Gastrocnemius medialis (tissue), 4 donors: Measurements from ENCODE around the gene FIZ1. TPM values are rescaled to one million over a fixed set of nuclear protein-coding genes. Genes with fewer than 3 reads are reported as not detected.
A peak's percentile ranks its signal among the peaks of the same experiment; 100 is the strongest.

ENCODE experiments used
- ATAC-seq, 2 donors: fragments of 150-250 bp; one replicate each; pipeline ENCODE4 v1.9.1; 2016
- DNase-seq, 2 donors: peaks; one replicate each; pipeline ENCODE4 v3.0.0-alpha.2; 2019
- H3K27ac ChIP-seq, 4 donors: fragments of 200-600 bp; sonication (generic); 1 replicate in 1 of 4; 2 replicates in 3 of 4; pipeline ENCODE4 v1.5.1; 2016 to 2018; ENCODE audit warnings: mild to moderate bottlenecking in 2 of 4, moderate library complexity in 1 of 4
- H3K27me3 ChIP-seq, 3 donors: fragments of 200-600 bp; sonication (generic) in 2 of 3; 1 replicate in 1 of 3; 2 replicates in 2 of 3; pipeline versions ENCODE4 v1.5.1 to v1.6.0; 2016 to 2019; ENCODE audit warnings: mild to moderate bottlenecking in 1 of 3, moderate library complexity in 1 of 3
- H3K36me3 ChIP-seq, 2 donors: fragments of 200-600 bp; sonication (generic) in 1 of 2; one replicate each; pipeline ENCODE4 v1.5.1; 2017 to 2018
- H3K4me1 ChIP-seq, 2 donors: fragments of 200-600 bp; sonication (generic) in 1 of 2; one replicate each; pipeline ENCODE4 v1.5.1; 2016 to 2017; ENCODE audit warnings: mild to moderate bottlenecking in 2 of 2
- H3K4me3 ChIP-seq, 4 donors: fragments of 200-600 bp; sonication (generic) in 3 of 4; 1 replicate in 1 of 4; 2 replicates in 3 of 4; pipeline ENCODE4 v1.5.1; 2016 to 2019; ENCODE audit warnings: mild to moderate bottlenecking in 2 of 4
- H3K9me3 ChIP-seq, 3 donors: fragments of 200-600 bp; sonication (generic) in 2 of 3; 1 replicate in 1 of 3; 2 replicates in 2 of 3; pipeline ENCODE4 v1.5.1; 2016 to 2019
- POLR2A ChIP-seq, 2 donors: fragments of 450-650 bp; IDR thresholded peaks; one replicate each; pipeline ENCODE4 v1.6.1; 2017; ENCODE audit warnings: antibody characterized with exemption in 2 of 2, mild to moderate bottlenecking in 2 of 2, moderate library complexity in 2 of 2
- in situ Hi-C, 4 donors: fragments of 200-750 bp; cut with MboI; loops; one replicate each; pipeline versions ENCODE4 v1.15.0 to v1.8.0; 2017; ENCODE audit warnings: low sequenced_read_pairs in 4 of 4
- intact Hi-C: fragments of 100-400 bp; cut with DNase I; formaldehyde crosslinking; loops from one replicate; pipeline ENCODE4 v1.15.1; 2023; ENCODE audit warnings: low total_unique reads
- total RNA-seq, 4 donors: library from RNA; depleted of rRNA; stranded (reverse); fragments of >200 nt; gene quantifications; one replicate each; pipeline versions ENCODE4 v1.1.0 to v1.2.3, GENCODE V29; 2016
- TF ChIP-seq, protein P1 (sequence below), 5 experiments: fragments of 450-650 bp in 3 of 5; fragments of 200-600 bp in 2 of 5; sonication (generic) in 2 of 5; IDR thresholded peaks in 4 of 5; conservative IDR thresholded peaks in 1 of 5; 1 replicate in 4 of 5; 2 replicates in 1 of 5; pipeline ENCODE4 v1.5.1; 2016 to 2019; ENCODE audit warnings: antibody characterized with exemption in 5 of 5, mild to moderate bottlenecking in 3 of 5, moderate library complexity in 3 of 5

FIZ1 gene, protein sequence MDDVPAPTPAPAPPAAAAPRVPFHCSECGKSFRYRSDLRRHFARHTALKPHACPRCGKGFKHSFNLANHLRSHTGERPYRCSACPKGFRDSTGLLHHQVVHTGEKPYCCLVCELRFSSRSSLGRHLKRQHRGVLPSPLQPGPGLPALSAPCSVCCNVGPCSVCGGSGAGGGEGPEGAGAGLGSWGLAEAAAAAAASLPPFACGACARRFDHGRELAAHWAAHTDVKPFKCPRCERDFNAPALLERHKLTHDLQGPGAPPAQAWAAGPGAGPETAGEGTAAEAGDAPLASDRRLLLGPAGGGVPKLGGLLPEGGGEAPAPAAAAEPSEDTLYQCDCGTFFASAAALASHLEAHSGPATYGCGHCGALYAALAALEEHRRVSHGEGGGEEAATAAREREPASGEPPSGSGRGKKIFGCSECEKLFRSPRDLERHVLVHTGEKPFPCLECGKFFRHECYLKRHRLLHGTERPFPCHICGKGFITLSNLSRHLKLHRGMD
- 10 to 100 TPM in 1 of 4 donors, 1 to 10 TPM in 3; 6.8 to 11.2 (median 7.4) TPM for total RNA-seq

DNA sequence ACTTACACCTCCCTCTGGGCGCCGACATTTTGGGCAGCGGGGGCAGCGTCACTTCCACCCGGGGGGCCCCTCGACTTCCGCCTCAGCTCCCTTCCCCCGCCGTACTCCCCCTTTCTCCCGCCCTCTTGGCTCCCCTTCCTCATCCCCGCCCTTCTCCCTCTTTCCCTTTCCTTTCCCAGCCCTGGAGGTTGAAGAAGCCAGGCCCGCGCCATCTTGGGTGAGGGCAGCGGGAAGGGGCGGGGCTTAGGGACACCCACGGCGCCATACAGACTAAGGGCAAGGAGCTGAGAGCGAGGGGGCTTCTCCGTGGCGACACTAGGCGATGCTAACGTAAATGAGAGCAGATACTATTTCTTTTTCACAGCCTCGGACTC, at the start of gene FIZ1:
FIZ1 (minus strand) TSS at position 50 of the 374 bp plus-strand sequence. CDS start 1,652 bp downstream, outside the sequence.
- DNase-seq: peak; percentile 99
- TF ChIP-seq, protein P1, sequence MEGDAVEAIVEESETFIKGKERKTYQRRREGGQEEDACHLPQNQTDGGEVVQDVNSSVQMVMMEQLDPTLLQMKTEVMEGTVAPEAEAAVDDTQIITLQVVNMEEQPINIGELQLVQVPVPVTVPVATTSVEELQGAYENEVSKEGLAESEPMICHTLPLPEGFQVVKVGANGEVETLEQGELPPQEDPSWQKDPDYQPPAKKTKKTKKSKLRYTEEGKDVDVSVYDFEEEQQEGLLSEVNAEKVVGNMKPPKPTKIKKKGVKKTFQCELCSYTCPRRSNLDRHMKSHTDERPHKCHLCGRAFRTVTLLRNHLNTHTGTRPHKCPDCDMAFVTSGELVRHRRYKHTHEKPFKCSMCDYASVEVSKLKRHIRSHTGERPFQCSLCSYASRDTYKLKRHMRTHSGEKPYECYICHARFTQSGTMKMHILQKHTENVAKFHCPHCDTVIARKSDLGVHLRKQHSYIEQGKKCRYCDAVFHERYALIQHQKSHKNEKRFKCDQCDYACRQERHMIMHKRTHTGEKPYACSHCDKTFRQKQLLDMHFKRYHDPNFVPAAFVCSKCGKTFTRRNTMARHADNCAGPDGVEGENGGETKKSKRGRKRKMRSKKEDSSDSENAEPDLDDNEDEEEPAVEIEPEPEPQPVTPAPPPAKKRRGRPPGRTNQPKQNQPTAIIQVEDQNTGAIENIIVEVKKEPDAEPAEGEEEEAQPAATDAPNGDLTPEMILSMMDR (IDR thresholded peaks at IDR 0.05 in 4 of 5, conservative IDR thresholded peaks at IDR 0.05 in 1 of 5): no peak
- no peak for TF ChIP-seq POLR2A (IDR thresholded peaks at IDR 0.05)
- Histone ChIP-seq H3K36me3 (peaks cover 0 to 10% of the 10 kb centered on the region in 2 donors), H3K27me3 (no peaks in the 10 kb centered on the region), H3K27ac (peak within 1 kb of the TSS; percentile 97 to 100 (median 98)), H3K4me3 (peak within 1 kb of the TSS; percentile 75 to 95 (median 86)), H3K4me1 (peaks cover 14 to 28% of the 10 kb centered on the region in 2 donors), H3K9me3 (no peaks in the 10 kb centered on the region)
- intact Hi-C loops: loop anchor here (1.0 to 5.0 kb wide), 8 partner anchors 19 to 482 kb away; partner anchors contain the start of genes PPP1R12C, TNNT1, ZNF579 and ZNF628
- in situ Hi-C loops: loop anchor here in 1 of 4 donors (5.0 kb wide), 1 partner anchor 52 kb away; the partner anchor contains the start of gene SBK3
- peak; percentile 74 to 78 for ATAC-seq

DNA sequence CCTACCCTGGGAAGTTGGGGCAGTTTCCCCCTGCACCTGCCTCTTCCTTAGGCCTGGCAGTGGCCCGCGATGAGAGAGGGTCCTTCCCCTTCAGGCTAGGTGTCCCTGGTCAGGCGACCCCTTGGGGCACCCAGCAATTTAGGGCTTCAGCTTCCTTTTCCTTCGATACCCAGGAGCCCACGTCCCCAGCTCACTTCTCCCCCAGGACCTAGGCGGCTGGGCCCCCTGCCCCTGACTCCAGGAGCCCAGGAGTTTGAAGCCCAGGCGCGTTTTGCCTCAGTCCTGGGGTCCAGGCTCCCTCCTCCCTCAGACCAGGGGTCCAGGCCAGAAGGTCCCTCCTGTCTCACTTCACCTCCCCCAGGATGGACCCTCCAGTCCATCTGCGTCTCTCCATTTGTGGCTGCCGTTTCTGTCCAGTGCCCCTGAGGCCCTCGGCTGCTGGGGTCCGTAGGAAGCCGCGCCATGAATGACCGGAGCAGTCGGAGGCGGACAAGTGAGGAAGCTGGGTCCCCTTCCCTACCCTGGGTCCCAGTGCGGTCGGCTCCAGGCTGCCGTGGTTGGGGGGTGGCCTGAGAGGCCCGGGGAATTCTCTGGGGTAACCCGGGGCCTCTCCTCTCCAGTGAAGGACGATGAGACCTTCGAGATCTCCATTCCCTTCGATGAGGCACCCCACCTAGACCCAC, 49.4 kb upstream of the FIZ1 start:
- intact Hi-C loops: no loop called here
- peak overlapping the region; percentile 80 to 88 (median 82) for H3K4me3 ChIP-seq
- in situ Hi-C loops: loop anchor here in 1 of 4 donors (25.0 kb wide), 1 partner anchor 511 kb away; the partner anchor contains the start of gene TNNT1
- no peaks in the 10 kb centered on the region for H3K27me3 ChIP-seq
- H3K4me1 ChIP-seq: peaks cover 34 to 36% of the 10 kb centered on the region in 2 donors
- no peaks in the 10 kb centered on the region for H3K9me3 ChIP-seq
- ATAC-seq (no peak), DNase-seq (no peak)
- TF ChIP-seq, protein P1 (IDR thresholded peaks at IDR 0.05 in 4 of 5, conservative IDR thresholded peaks at IDR 0.05 in 1 of 5): no peak
- TF ChIP-seq POLR2A (IDR thresholded peaks at IDR 0.05): no peak
- H3K36me3 ChIP-seq: peaks cover 0 to 14% of the 10 kb centered on the region in 2 donors
- peak overlapping the region; percentile 72 to 91 (median 84) for H3K27ac ChIP-seq

DNA sequence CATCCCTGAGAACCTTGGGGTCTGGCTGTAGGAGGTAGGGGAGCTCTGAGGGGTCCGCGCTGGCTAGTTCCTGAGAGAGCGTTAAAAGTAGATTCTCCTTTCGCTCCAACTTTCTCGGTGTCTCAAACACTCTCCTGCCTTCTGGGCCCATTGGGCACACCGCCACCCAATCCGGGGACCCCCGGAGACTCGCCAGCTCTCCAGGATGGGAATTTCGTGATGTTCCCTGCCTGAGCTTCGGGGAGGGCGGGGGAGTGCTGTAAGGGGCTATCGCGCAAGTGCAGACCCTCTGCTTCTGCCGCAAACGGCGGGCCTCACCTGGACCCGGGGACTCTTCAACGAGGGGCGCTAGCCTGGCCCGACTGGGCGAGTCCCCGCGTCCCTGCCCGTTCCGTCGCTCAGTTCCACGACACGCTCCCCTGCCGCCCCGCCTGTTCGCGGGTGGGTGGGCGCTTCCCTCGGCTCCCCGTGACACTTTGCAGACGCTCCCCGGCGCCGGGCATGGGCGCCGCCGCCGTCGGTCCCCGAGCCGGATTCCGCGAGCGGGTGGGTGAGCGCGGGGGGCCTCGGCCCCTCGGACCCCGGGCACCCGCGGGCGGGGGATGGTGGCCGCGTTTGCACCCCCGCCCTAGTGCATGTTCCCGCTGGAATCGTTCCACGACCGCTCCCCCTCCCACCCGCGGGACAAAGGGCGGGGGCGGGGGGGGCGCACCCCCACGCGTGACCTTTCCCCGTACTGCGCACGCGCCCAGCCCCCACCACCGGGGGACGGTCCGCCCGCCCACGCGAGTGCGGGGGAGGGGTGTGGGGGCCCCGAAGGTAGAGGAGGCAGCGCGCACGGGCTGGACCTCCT, 48.6 kb upstream of the FIZ1 start, which contains the start of gene CCDC106:
CCDC106 (plus strand) TSS at position 481 of the 853 bp plus-strand sequence. CDS start 835 bp downstream, outside the sequence.
- intact Hi-C loops: no loop called here
- no peaks in the 10 kb centered on the region for H3K27me3 ChIP-seq
- H3K4me3 ChIP-seq: peak within 1 kb of the TSS; percentile 80 to 88 (median 82)
- H3K36me3 ChIP-seq: peaks cover 0 to 14% of the 10 kb centered on the region in 2 donors
- H3K9me3 ChIP-seq: no peaks in the 10 kb centered on the region
- ATAC-seq (peak; percentile 45 to 64), DNase-seq (peak in 1 of 2 donors; percentile 56)
- no peak for TF ChIP-seq POLR2A (IDR thresholded peaks at IDR 0.05)
- TF ChIP-seq, protein P1 (IDR thresholded peaks at IDR 0.05 in 4 of 5, conservative IDR thresholded peaks at IDR 0.05 in 1 of 5): peak in 1 of 5 experiments; percentile 8
- peaks cover 37 to 38% of the 10 kb centered on the region in 2 donors for H3K4me1 ChIP-seq
- H3K27ac ChIP-seq: peak within 1 kb of the TSS; percentile 72 to 91 (median 84)
- in situ Hi-C loops: loop anchor here in 1 of 4 donors (25.0 kb wide), 1 partner anchor 511 kb away; the partner anchor contains the start of gene TNNT1
